Astrocyte of the hippocampus (primary cell): Measurements from ENCODE around the gene CPLX3.

Experiments used
- DNase-seq: peaks from one replicate; pipeline ENCODE4 v3.0.0; 2011; ENCODE audit warnings: low read depth, low spot score

CPLX3 gene

GRCh38 chr15:74827614-74828013 lies 1.2 kb downstream of the CPLX3 start:
- no peak for DNase-seq

- DNase-seq, result no peak
These were observed 2.4 kb downstream of the CPLX3 start for GRCh38 chr15:74828835-74829234.

- DNase-seq, result no peak
These were observed 3.1 kb downstream of the CPLX3 start for GRCh38 chr15:74829486-74829885.

- DNase-seq, result no peak
These were observed 3.6 kb downstream of the CPLX3 start for GRCh38 chr15:74829991-74830390.

GRCh38 chr15:74830868-74831267 lies 4.4 kb downstream of the CPLX3 start:
- peak; percentile 38 for DNase-seq

- no peak for DNase-seq
These were observed 5.5 kb downstream of the CPLX3 start for GRCh38 chr15:74831813-74832495.

- no peak for DNase-seq
These were observed 6.4 kb downstream of the CPLX3 start for GRCh38 chr15:74832826-74833225.

- no peak for DNase-seq
These were observed 7.1 kb downstream of the CPLX3 start for GRCh38 chr15:74833376-74834107.

GRCh38 chr15:74835312-74835823 lies 8.9 kb downstream of the CPLX3 start:
- peak; percentile 69 for DNase-seq

GRCh38 chr15:74836846-74837245 lies 10.4 kb downstream of the CPLX3 start:
- no peak for DNase-seq

GRCh38 chr15:74837482-74838136 lies 11.2 kb downstream of the CPLX3 start:
- no peak for DNase-seq

GRCh38 chr15:74838137-74838516 lies 11.7 kb downstream of the CPLX3 start:
- no peak for DNase-seq

GRCh38 chr15:74838746-74839525 lies 12.5 kb downstream of the CPLX3 start:
- no peak for DNase-seq

- DNase-seq, result no peak
These were observed 13.3 kb downstream of the CPLX3 start for GRCh38 chr15:74839526-74840395.

- DNase-seq, result no peak
These were observed 14.7 kb downstream of the CPLX3 start for GRCh38 chr15:74840851-74841775.

GRCh38 chr15:74841891-74842373 lies 15.5 kb downstream of the CPLX3 start:
- DNase-seq, result no peak

GRCh38 chr15:74842581-74843444 lies 16.4 kb downstream of the CPLX3 start, which contains the start of gene ULK3:
Gene ULK3 (minus strand): TSS chr15:74843156. CDS start chr15:74843105, 51 bp downstream.
- peak; percentile 96 for DNase-seq

GRCh38 chr15:74843445-74843828 lies 17.0 kb downstream of the CPLX3 start:
- no peak for DNase-seq
